Hepatocyte (in vitro differentiated cells): ENCODE results near the gene USP20.

Experiments used
- CTCF ChIP-seq: fragments of 200-600 bp; sonication (generic); IDR thresholded peaks from 2 replicates; pipeline ENCODE4 v1.5.1; 2016; ENCODE audit warnings: antibody characterized with exemption, mild to moderate bottlenecking; ENCODE audit not compliant: poor library complexity
- EZH2 ChIP-seq: fragments of 200-600 bp; sonication (generic); IDR thresholded peaks from 2 replicates; pipeline ENCODE4 v1.6.1; 2016; ENCODE audit warnings: antibody characterized with exemption, mild to moderate bottlenecking, borderline replicate concordance
- EZH2phosphoT487 ChIP-seq: fragments of 200-600 bp; sonication (generic); IDR thresholded peaks from one replicate; pipeline ENCODE4 v1.6.1; 2018; ENCODE audit warnings: antibody characterized with exemption, mild to moderate bottlenecking, low read depth, moderate library complexity; ENCODE audit not compliant: unreplicated experiment, severe bottlenecking

- no peak for TF ChIP-seq CTCF
- no peak for TF ChIP-seq EZH2
- TF ChIP-seq EZH2phosphoT487: no peak
These were observed 35.8 kb downstream of the USP20 start for GRCh38 chr9:129871046-129871445.
